Mesendoderm (in vitro differentiated cells): Measurements from ENCODE around the gene FAM43A. TPM values are rescaled to one million over a fixed set of nuclear protein-coding genes. Genes with fewer than 3 reads are reported as not detected.
A peak's percentile ranks its signal among the peaks of the same experiment; 100 is the strongest.

Experiments used
- DNase-seq: peaks from one replicate; pipeline ENCODE4 v3.0.0; 2013
- H2AK5ac ChIP-seq: 2 replicates; pipeline ENCODE4 v1.6.1; 2013; ENCODE audit warnings: low read length, inconsistent platforms
- H2BK120ac ChIP-seq: 2 replicates; pipeline ENCODE4 v1.6.1; 2013; ENCODE audit warnings: low read depth, mild to moderate bottlenecking, low read length, moderate library complexity, mixed read lengths
- H2BK15ac ChIP-seq: replicated peaks from 2 replicates; pipeline ENCODE4 v1.6.1; 2013; ENCODE audit warnings: low read depth, mild to moderate bottlenecking, moderate library complexity
- H2BK5ac ChIP-seq: 2 replicates; pipeline ENCODE4 v1.6.1; 2013; ENCODE audit warnings: low read length, inconsistent platforms
- H3K18ac ChIP-seq: 2 replicates; pipeline ENCODE4 v1.6.1; 2013; ENCODE audit warnings: mild to moderate bottlenecking, low read length, mixed read lengths
- H3K23ac ChIP-seq: one replicate; pipeline ENCODE4 v1.6.1; 2013; ENCODE audit warnings: low read length
- H3K27ac ChIP-seq: 2 replicates; pipeline ENCODE4 v1.5.1; 2013; ENCODE audit warnings: low read depth, mild to moderate bottlenecking, inconsistent platforms, low read length, moderate library complexity
- H3K27me3 ChIP-seq: 2 replicates; pipeline ENCODE4 v1.6.1; 2013; ENCODE audit warnings: low read length, control low read depth, mild to moderate bottlenecking, inconsistent platforms; ENCODE audit not compliant: insufficient read depth, poor library complexity
- H3K36me3 ChIP-seq: 2 replicates; pipeline ENCODE4 v1.6.1; 2013; ENCODE audit warnings: low read length, inconsistent platforms; ENCODE audit not compliant: control insufficient read depth, insufficient read depth
- H3K4ac ChIP-seq: one replicate; pipeline ENCODE4 v1.6.1; 2013; ENCODE audit warnings: low read depth, mild to moderate bottlenecking, low read length, moderate library complexity
- H3K4me1 ChIP-seq: 2 replicates; pipeline ENCODE4 v1.6.1; 2013; ENCODE audit warnings: low read depth, low read length, inconsistent platforms; ENCODE audit not compliant: control insufficient read depth
- H3K4me2 ChIP-seq: 2 replicates; pipeline ENCODE4 v1.6.1; 2013; ENCODE audit warnings: low read length
- H3K4me3 ChIP-seq: 2 replicates; pipeline ENCODE4 v1.5.1; 2013; ENCODE audit warnings: mild to moderate bottlenecking, low read length
- H3K56ac ChIP-seq: one replicate; pipeline ENCODE4 v1.6.1; 2013; ENCODE audit warnings: low read length
- H3K79me1 ChIP-seq: 2 replicates; pipeline ENCODE4 v1.6.1; 2013; ENCODE audit warnings: low read length, inconsistent platforms
- H3K79me2 ChIP-seq: 2 replicates; pipeline ENCODE4 v1.6.1; 2013; ENCODE audit warnings: mild to moderate bottlenecking, low read length; ENCODE audit not compliant: control insufficient read depth, insufficient read depth
- H3K9ac ChIP-seq: 2 replicates; pipeline ENCODE4 v1.6.1; 2013; ENCODE audit warnings: low read length, inconsistent platforms
- H4K5ac ChIP-seq: one replicate; pipeline ENCODE4 v1.6.1; 2013; ENCODE audit warnings: low read length
- H4K8ac ChIP-seq: one replicate; pipeline ENCODE4 v1.6.1; 2013; ENCODE audit warnings: low read depth, mild to moderate bottlenecking, control low read depth, low read length, moderate library complexity
- WGBS: extraction: QIAGEN DNeasy Blood & Tissue Kit; methylation state at CpG from one replicate; pipeline ENCODE4 v1.1.7; 2013; ENCODE audit warnings: low lambda C conversion rate, missing lambda C conversion rate; ENCODE audit not compliant: insufficient coverage; ENCODE audit errors: extremely low coverage; 5-methylcytosine and 5-hydroxymethylcytosine counted together
- polyA plus RNA-seq, 2 experiments: library from polyadenylated mRNA; stranded (reverse); fragments of 200-250 nt; gene quantifications; one replicate each; pipeline ENCODE4 v1.2.3, GENCODE V29; 2013

Gene FAM43A, protein sequence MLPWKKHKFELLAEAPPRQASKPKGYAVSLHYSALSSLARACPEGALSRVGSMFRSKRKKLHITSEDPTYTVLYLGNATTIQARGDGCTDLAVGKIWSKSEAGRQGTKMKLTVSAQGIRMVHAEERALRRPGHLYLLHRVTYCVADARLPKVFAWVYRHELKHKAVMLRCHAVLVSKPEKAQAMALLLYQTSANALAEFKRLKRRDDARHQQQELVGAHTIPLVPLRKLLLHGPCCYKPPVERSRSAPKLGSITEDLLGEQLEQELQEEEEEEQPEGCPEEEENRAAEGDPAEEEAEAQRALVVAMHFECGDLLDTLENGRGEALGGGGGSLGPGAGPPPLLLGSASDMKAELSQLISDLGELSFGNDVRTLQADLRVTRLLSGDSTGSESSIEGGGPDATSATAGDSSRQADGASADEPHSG
- 6.2 TPM for polyA plus RNA-seq (2013, experiment 1 of 2)
- 5.9 TPM for polyA plus RNA-seq (2013, experiment 2 of 2)

DNA sequence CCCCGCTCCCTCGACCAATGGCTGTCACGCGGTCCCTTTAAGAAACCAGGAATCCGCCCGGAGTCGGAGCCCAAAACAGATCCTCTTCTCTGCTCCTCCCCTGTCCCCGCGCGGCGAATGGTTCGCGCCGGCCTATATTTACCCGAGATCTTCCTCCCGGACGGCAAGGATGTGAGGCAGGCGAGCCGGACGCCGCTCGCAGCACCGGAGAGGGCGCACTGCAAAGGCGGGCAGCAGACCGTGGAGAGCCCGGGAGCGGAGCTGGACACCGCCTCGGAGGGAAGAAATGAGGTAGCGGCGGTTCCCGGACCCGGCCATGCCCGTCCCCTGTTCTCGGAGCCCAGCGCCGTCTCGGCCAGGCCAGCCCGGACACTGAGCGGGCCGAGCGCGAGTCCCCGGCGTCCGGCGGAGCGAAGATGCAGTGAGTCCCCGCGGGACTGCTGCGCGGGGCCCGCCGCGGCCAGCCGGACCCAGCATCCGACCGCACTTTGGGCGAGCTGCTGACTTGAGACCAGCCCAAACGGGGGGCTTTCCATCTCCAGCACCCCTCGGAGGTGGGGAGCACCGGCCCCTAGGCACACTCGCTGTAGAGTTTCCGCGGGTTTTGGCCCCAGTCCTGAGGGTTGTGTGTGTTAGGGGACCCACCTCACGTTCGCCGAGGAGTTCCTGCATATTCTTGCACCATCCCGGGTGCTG is at the start of gene FAM43A:
FAM43A (plus strand) TSS at position 166 of the 696 bp plus-strand sequence. CDS start 944 bp downstream, outside the sequence.
- H3K23ac ChIP-seq = no peak within 1 kb of the TSS
- H4K5ac ChIP-seq = no peak within 1 kb of the TSS
- no peak within 1 kb of the TSS for H2BK5ac ChIP-seq
- no peak within 1 kb of the TSS for H3K4ac ChIP-seq
- peak within 1 kb of the TSS; percentile 15 for H3K18ac ChIP-seq
- H3K79me1 ChIP-seq = no peaks in the 10 kb centered on the region
- H3K27me3 ChIP-seq = peaks cover 4% of the 10 kb centered on the region
- H2BK120ac ChIP-seq = no peak within 1 kb of the TSS
- H3K4me2 ChIP-seq = peak within 1 kb of the TSS; percentile 99
- no CpG with 5 or more reads among the region's 70 CpGs for WGBS
- H3K9ac ChIP-seq = peak within 1 kb of the TSS; percentile 93
- H2AK5ac ChIP-seq = no peak within 1 kb of the TSS
- H3K56ac ChIP-seq = peak within 1 kb of the TSS; percentile 99
- peaks cover 2% of the 10 kb centered on the region for H3K4me1 ChIP-seq
- DNase-seq = peak; percentile 95
- no peaks in the 10 kb centered on the region for H3K36me3 ChIP-seq
- no peak within 1 kb of the TSS for H2BK15ac ChIP-seq
- H3K4me3 ChIP-seq = peak within 1 kb of the TSS; percentile 57
- H4K8ac ChIP-seq = no peak within 1 kb of the TSS
- H3K27ac ChIP-seq = no peak within 1 kb of the TSS
- no peaks in the 10 kb centered on the region for H3K79me2 ChIP-seq

GRCh38 chr3:194637066-194637465 is 48.6 kb upstream of the FAM43A start:
- H4K5ac ChIP-seq = no peak overlapping the region
- H3K36me3 ChIP-seq = no peaks in the 10 kb centered on the region
- H3K18ac ChIP-seq = no peak overlapping the region
- no peak overlapping the region for H3K23ac ChIP-seq
- H2BK5ac ChIP-seq = no peak overlapping the region
- no peak overlapping the region for H3K4me2 ChIP-seq
- H3K79me2 ChIP-seq = no peaks in the 10 kb centered on the region
- DNase-seq = peak; percentile 52
- H2BK120ac ChIP-seq = no peak overlapping the region
- no peaks in the 10 kb centered on the region for H3K79me1 ChIP-seq
- H3K9ac ChIP-seq = no peak overlapping the region
- H3K27ac ChIP-seq = no peak overlapping the region
- H3K27me3 ChIP-seq = no peaks in the 10 kb centered on the region
- H2BK15ac ChIP-seq = no peak overlapping the region
- no peak overlapping the region for H3K56ac ChIP-seq
- no peak overlapping the region for H3K4ac ChIP-seq
- H4K8ac ChIP-seq = no peak overlapping the region
- no peaks in the 10 kb centered on the region for H3K4me1 ChIP-seq
- no CpG with 5 or more reads among the region's 3 CpGs for WGBS
- H3K4me3 ChIP-seq = no peak overlapping the region
- no peak overlapping the region for H2AK5ac ChIP-seq

GRCh38 chr3:194637541-194638400 is 47.9 kb upstream of the FAM43A start:
- Histone ChIP-seq H3K4me1 (no peaks in the 10 kb centered on the region), H3K79me1 (no peaks in the 10 kb centered on the region), H4K5ac (no peak overlapping the region), H3K56ac (no peak overlapping the region), H3K9ac (no peak overlapping the region), H3K4ac (no peak overlapping the region), H3K23ac (no peak overlapping the region), H3K36me3 (no peaks in the 10 kb centered on the region), H3K79me2 (no peaks in the 10 kb centered on the region), H2BK120ac (no peak overlapping the region), H2BK15ac (no peak overlapping the region), H3K27me3 (no peaks in the 10 kb centered on the region), H3K27ac (no peak overlapping the region), H3K18ac (no peak overlapping the region), H4K8ac (no peak overlapping the region), H2AK5ac (no peak overlapping the region), H3K4me2 (no peak overlapping the region), H3K4me3 (no peak overlapping the region), H2BK5ac (no peak overlapping the region)
- no CpG with 5 or more reads among the region's 22 CpGs for WGBS
- DNase-seq = no peak

DNA sequence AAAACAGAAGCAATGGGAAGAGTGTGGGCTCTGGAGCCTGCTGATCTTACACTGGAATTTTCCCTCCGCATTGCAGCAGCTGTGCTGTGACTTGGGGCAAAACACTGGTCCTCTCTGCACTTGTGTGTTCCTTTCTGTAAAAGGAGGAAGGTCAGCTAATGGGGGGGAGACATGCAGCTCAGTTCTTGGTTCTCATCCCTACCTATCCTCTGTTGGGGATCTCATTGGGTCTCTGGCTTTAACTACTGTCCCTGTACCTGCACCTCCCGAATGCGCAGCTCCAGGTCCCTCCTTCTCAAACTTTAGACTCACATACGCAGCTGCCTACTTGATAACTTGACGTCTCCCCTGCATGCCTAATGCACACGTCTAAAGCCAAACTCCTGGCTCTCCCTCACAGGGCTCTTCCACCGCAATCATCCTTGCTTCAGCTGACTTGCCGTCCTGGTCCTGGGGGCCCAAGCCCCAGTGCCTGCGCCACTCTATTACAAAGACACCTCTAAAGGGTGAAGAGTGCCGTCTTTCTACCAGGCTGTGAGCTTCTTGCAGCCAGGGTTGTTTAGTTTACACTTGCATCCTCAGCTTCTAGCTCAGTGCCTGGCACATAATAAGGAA is 46.6 kb upstream of the FAM43A start:
- Histone ChIP-seq H3K23ac (no peak overlapping the region), H3K27ac (no peak overlapping the region), H2BK5ac (no peak overlapping the region), H3K9ac (no peak overlapping the region), H3K36me3 (peaks cover 1% of the 10 kb centered on the region), H3K4ac (no peak overlapping the region), H2BK120ac (no peak overlapping the region), H4K5ac (no peak overlapping the region), H3K27me3 (no peaks in the 10 kb centered on the region), H3K4me1 (no peaks in the 10 kb centered on the region), H3K79me1 (no peaks in the 10 kb centered on the region), H3K18ac (no peak overlapping the region), H2AK5ac (no peak overlapping the region), H3K56ac (no peak overlapping the region), H2BK15ac (no peak overlapping the region), H3K4me2 (no peak overlapping the region), H3K79me2 (no peaks in the 10 kb centered on the region), H4K8ac (no peak overlapping the region), H3K4me3 (no peak overlapping the region)
- no CpG with 5 or more reads among the region's 10 CpGs for whole genome bisulfite sequencing
- no peak for DNase-seq

DNA sequence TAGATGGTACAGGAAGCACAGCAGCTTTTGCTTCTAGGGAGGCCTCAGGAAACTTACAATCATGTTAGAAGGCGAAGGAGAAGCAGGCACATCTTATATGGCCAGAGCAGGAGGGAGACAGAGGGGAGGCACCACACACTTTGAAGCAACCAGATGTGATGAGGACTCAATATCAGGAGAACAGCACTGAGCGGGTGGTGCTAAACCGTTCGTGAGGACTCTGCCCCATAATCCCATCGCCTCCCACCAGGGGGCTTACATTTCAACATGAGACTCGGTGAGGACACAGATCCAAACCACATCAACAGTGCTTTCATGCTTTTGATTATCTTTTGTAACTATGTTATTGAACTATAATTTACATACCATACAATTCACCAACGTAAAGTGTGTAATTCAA is 44.9 kb upstream of the FAM43A start:
- peak; percentile 62 for DNase-seq

More for the DNA sequence above, 44.9 kb upstream of the FAM43A start:
- no peaks in the 10 kb centered on the region for H3K4me1 ChIP-seq
- no peak overlapping the region for H3K23ac ChIP-seq
- H2AK5ac ChIP-seq = no peak overlapping the region
- peaks cover 3% of the 10 kb centered on the region for H3K36me3 ChIP-seq
- H3K4me2 ChIP-seq = no peak overlapping the region
- H3K79me2 ChIP-seq = no peaks in the 10 kb centered on the region
- no peaks in the 10 kb centered on the region for H3K79me1 ChIP-seq
- no CpG with 5 or more reads among the region's 7 CpGs for WGBS
- H2BK5ac ChIP-seq = no peak overlapping the region
- H2BK15ac ChIP-seq = no peak overlapping the region
- H3K9ac ChIP-seq = no peak overlapping the region
- no peak overlapping the region for H3K4ac ChIP-seq
- no peak overlapping the region for H4K5ac ChIP-seq
- no peak overlapping the region for H2BK120ac ChIP-seq
- H4K8ac ChIP-seq = no peak overlapping the region
- H3K4me3 ChIP-seq = no peak overlapping the region
- no peak overlapping the region for H3K18ac ChIP-seq
- no peak overlapping the region for H3K27ac ChIP-seq
- H3K56ac ChIP-seq = no peak overlapping the region
- H3K27me3 ChIP-seq = no peaks in the 10 kb centered on the region
